IPS-NIHi11 (cell line): ENCODE results near the gene CTSD.

Source experiments
- DNase-seq: peaks from one replicate; pipeline ENCODE4 v3.0.0; 2012; ENCODE audit warnings: mixed read lengths, low spot score

Gene CTSD

DNA sequence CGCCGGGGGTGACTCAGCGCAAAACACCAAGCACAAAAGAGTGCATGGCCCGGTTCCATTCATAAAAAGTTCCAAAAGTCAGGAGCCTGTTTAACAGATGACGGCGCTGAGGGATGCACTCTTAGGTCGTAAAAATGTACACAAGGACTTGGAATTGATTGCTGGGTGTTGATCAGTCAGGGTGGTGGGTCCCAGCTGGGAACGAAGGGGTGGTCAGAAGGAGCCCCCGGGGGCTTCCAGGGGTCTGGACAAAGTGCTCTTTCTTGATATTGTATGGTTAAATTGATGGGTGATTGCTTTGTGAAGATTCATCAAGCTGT, 34.1 kb downstream of the CTSD start:
- DNase-seq: no peak

DNA sequence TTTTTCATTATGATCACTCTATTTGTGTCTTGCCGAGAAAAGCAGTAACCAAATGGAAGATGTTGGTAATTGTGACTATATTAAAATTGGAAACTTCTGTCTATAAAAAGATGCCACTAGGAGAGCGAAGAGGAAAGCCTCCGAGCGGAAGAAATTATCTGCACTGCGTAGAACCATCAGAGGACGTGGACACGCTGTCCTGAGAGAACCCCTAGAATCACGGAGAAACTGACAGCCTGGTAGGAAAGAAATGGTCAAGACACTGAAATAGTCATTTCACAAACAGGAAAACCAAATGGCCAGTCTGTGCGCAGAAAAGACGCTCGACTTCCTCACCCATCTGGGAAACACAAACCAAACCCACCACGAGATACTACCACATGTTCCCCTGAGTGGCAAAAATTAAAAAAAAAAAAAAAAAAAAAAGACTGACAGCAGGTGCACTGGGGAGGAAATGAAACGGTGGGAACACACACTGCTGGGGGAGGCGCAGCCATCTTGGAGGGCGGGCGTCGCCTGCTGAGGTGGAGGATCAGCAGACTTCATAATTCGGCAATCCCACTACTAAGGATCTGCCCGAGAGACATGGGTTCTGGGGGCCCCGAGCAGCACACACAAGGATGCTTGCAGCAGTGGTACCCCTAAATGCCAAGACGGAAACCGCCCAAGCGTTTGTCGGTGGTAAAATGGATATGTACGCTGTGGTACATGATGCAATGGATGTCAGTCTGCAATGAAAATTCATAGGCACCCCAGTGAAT, 34.6 kb downstream of the CTSD start:
- DNase-seq: no peak

DNA sequence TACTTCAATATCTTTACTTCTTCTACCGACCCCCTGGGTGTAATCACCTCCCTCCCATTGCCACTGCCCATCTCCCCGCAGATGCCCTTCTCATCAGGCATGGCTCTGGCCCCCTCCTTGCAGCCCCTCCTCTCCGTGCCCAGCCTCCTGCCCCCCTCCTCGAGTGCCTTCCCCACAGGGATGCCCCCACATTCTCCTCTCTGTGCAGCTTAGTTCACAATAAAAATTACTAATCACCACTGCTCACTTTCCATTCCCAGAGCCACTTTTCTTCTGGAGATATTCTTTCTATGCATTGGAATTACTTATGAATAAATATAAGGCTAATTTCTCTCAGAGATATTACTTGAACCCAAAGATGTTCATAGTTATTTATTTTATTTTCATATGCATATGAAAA, 35.4 kb downstream of the CTSD start:
- DNase-seq: no peak

DNA sequence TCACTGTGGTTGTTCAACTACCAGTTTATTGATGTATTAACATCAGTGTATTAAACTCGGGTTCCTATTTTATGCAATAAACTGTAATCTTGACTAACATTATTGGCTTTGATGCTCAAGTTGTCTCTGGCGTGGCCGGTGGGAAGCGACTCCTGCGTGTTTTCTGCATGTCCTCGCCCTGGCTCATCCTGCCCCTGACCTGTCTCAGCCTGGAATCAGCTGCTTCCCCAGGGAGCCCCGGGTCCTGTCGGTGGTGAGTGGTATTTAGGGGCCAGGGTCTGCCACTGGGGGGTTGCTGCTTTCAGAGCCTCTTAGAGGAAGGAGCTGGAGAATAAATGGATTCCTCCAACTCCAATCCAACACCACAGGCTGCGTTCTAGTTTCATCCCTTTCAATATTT, 35.9 kb downstream of the CTSD start:
- DNase-seq: no peak

DNA sequence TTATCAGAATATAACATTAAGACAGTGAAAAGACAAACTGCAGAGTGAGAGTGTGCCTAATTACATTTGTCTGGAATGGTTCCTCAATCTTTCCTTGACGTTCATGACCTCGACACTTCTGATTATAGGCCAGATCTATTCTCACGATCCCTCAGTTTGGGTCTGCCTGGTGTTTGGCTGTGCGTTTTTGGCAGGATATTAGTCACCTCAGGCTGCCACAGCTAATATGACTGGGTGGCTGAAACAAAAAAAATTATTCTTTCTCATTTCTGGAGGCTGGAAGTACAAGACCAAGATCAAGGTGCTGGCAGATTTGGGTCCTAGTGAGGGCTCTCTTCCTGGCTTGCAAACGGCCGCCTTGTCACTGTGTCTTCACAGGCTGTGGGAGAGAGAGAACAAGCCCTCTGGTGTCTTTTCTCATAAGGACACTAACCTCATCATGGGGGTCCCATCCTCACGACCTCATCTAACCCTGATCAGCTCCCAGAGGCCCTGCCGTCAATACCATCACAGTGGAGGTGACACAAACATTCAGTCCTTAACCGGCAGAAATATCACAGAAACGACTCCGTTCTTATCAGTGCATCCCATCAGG, 36.5 kb downstream of the CTSD start:
- DNase-seq: no peak

DNA sequence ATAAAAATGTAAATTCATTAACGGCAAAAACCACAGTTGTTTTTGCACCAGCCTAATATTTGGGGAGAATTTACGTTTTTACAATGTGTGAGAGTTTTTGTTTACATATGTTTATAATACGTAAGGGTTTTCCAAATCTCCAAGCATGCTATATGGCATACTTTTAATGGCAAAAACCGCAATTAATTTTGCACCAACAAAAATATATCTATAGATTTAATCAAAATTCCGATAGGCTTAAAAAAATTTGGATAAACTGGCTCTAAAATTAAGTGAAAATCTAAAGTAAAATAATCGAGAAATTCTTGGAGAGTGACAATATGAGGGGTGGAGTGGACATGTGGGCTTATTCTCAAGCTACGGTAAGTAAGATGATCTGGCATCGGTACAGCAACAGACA, 43.9 kb downstream of the CTSD start:
- no peak for DNase-seq

DNA sequence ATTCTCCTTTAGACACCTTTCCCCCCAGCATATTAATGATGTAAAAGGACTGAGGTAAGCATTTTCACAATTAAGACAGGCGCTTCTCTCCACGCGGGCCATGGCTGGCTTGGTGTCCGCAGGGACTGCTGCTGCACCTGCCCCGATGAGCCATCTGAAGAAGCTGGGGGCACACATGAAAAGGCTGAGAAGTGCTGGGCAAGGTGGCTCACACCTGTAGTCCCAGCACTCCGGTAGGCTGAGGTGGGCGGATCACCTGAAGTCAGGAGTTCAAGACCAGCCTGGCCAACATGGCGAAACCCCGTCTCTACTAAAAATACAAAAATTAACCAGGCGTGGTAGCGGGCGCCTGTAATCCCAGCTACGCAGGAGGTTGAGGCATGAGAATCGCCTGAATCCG, 45.4 kb downstream of the CTSD start:
- DNase-seq: no peak

DNA sequence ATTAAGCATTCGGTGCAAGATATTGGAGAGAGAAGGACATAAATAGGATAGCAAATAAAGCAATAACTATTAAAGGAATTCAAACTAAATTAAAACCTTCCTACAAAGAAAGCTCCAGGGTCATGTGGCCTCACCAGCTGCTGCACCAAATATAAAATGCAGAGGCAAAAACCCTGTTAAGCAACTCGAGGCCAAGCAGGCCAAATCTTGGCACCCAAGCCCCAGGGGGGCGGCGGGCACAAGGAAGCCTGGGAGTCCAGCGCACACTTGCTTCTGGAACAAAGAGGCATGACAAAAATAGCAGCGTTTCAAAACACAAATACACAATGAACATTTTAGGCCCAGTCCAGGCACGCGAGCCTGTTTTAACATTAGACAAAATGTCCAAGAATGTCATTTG, 46.0 kb downstream of the CTSD start:
- DNase-seq: no peak

DNA sequence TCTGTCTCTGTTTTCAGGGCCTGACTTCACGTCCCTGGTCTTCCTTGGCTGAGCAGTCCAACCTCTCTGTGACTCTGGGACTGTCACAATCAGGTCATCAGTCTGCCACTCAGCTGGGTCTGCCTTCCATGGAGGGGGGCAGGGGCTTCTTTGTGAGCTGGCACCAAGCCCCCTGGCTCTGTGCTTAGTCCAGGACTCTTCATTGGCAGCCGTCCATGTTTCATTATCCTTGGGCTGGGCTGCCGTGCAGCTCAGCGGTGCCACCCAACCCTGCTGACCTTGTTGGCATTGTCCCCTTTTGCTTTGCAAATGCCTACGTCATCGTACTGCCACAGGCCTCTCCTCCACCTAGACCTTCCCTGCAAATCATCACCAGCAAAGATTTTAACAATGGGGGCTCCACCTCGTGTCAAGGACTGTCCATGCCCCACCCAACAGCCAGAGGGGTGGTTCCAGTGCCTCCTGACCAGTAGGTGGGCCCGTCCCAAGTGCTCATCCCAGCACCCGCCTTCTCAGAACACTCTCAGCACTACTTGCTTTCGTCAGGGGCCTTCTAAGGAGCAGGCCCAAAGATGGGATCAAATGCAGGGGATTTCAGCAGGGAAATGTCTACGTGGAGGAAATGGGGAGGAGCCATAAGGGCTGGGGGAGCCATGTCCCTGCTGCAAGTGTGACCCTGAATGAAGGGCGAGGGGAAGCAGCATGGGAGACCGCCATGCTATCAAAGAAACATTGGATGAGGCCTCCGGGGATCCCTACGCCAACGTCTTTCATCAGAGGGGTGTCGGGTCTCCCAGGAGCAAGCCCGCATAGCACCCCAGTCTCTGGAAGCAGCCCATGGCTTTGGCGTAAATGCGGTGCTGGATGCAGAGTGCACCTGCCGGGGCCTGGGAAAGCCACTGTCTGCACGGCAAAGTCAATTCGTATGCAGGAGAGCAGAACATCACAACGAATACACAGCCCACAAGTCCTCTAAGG, 48.5 kb downstream of the CTSD start:
- DNase-seq: no peak

DNA sequence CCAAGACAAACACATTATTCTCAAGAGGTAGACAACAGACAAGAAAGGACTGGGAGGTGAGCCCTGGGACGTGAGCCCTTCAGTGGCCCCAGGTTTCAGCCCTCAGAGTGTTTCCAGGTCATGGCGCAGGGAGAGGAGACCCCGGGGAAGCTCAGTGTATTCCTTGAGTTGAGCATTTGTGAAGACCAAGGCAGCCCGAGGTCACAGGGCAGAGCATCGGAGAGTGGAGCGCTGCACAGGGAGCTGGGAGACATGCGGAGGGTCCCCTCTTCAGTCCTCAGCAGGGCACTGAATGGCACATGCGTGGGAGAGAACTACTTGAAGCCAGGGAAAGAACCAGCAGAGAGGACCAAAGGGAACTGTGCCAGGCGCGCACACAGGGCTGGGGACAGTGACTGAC, 55.0 kb downstream of the CTSD start:
- DNase-seq: no peak

DNA sequence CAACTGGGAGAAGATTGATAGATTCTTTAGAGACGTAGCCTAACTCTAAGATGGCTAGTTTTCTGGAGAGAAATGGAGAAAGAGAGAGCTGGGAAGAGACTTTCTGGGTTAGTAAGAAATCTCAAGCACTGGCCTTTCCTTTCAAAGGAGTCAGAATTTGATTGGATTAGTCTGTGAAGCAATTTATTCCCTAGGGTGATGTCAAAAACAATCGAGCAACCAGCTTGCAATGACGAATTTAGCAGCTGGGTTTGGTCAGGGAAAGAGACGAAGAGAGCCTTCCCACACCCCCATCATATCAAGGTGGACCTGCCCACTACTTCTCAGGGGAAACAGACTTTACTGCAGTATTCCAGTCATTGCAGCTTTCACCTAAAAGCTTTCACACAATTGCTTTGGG, 56.0 kb downstream of the CTSD start:
- DNase-seq: no peak

DNA sequence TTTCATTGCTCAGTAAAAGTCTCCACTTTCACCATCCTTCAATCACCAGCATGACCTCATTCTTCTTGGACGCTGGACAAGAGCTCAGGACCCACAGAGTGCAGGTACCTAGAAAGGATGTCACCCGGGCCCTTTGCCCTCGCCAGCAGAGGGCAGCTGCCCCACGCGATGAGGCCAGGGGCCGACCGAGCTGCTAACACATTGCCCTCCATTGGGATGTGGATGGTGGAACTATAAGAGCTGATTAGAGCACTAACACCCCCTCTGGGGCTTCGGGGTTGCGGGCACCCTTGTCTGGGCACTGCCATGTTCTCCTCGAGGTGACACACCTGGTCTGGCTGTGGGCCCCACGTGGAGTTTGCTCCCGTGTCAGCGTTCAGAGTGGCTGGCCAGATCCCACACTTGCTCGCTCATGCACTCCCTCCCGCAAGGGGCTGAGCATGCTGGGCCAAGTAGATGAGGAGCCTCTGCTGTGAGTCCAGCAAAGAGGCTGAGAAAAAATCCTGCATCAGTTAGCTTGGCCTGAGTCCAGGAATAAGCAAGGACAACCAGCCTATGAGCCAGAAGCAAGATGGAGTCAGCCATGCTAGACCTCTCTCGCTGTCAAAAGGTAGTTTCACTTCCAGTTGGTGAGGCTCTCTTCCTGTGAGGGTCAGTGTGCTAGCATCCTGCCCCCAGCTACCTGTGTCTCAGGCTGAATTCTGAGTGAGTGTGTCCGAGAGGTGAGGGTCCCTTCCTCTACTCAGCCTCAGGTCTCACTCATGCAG, 56.9 kb downstream of the CTSD start:
- no peak for DNase-seq

DNA sequence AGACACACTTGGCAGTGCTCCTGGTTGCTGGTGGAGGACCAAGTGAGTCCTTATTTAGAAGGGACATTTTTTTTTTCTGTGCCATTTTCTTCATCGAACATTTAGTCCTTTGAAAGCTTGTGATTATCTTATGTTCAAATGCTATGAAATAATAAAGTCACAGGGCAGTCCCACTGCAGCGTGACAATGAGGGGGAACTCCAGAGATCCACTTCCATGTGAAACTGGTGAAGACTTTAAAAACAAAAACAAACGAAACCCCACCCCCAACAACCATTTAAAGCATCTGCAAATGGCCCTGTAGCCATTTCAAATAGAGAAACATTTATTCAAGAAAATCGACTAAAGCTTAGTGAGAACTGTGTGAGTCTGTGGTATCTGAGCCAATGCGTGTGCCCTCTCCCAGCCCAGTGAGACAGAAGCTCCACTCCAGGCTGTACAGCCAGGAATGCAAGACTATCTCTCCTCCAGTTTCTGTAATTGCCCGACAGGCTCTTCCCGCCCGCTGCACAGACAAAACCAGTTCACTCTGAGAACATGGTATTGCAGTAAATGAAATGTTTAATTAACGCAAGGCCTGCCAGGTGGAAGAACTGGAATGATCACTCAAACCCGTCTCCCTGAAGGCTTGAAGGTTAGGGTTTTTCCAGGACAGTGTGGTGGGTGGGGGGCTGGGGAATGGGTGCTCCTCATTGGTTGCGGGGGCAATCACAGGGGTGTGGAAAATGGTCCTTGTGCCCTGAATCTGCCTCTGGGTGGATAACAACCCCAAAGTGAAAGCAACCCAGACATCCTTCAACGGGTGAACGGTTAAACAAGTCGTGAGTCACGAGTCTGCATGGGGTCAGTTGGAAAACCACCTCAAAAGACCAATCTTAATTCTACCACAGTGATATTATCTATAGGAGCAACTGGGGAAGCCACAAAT, 58.3 kb downstream of the CTSD start:
- no peak for DNase-seq

DNA sequence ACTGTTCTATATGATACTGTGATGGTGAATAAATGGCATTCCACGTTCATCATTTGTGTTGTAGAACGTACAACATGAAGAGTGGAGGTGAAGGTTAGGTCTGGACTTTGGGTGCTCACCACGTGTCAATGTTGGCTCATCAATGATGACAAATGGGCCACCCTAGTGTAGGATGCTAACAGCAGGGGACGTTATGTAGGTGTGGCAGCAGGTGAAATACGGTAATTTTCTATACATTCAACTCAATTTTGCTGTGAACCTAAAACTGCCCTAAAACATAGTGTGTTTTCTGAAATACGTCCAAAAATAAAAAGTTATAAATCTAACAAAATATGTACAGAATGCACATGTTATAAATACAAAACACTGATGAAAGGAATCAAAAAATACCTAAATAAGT, 60.6 kb downstream of the CTSD start:
- no peak for DNase-seq
